IMR-90 (cell line): ENCODE data around the gene PM20D1. TPM values are rescaled to one million over a fixed set of nuclear protein-coding genes. Genes with fewer than 3 reads are reported as not detected.

ENCODE experiments used
- ATAC-seq: fragments of 200-7000 bp; cut with Tn5 transposase; 2 replicates; pipeline ENCODE4 v1.9.1; 2020; ENCODE audit warnings: low read depth, mild to moderate bottlenecking, moderate library complexity
- BruUV-seq: library from RNA; stranded (reverse); fragments of 400-500 nt; replicated peaks from 2 replicates; lab custom pipeline; 2021; lab: Mats Ljungman, UMichigan
- CTCF ChIA-PET: fragments of 300-600 bp; formaldehyde crosslinking; extraction: SDS; loops from one replicate; lab custom pipeline; 2021; ENCODE audit warnings: antibody characterized with exemption; lab: Yijun Ruan, JAX
- POLR2A ChIA-PET: fragments of 300-600 bp; sonication (Branson Sonifier 250); formaldehyde crosslinking; loops from one replicate; lab custom pipeline; 2022; ENCODE audit warnings: antibody characterized with exemption; ENCODE audit not compliant: unreplicated experiment; lab: Charles Lee
- DNase-seq: peaks from one replicate; pipeline ENCODE4 v3.0.0; 2013
- H2AFZ ChIP-seq: replicated peaks from 2 replicates; pipeline ENCODE3; 2013; ENCODE audit warnings: low read length, mild to moderate bottlenecking; ENCODE audit not compliant: poor library complexity
- H2AK5ac ChIP-seq: 2 replicates; pipeline ENCODE4 v1.6.1; 2013; ENCODE audit warnings: low read depth, low read length, inconsistent platforms
- H2AK9ac ChIP-seq: replicated peaks from 2 replicates; pipeline ENCODE3; 2013; ENCODE audit warnings: mild to moderate bottlenecking, low read depth, low read length, moderate library complexity; ENCODE audit not compliant: poor library complexity
- H2BK120ac ChIP-seq: 2 replicates; pipeline ENCODE4 v1.6.1; 2013; ENCODE audit warnings: low read depth, low read length, inconsistent platforms
- H2BK15ac ChIP-seq: 3 replicates; pipeline ENCODE4 v1.6.1; 2013; ENCODE audit warnings: low read depth, low read length, inconsistent platforms
- H2BK20ac ChIP-seq: 2 replicates; pipeline ENCODE4 v1.6.1; 2013; ENCODE audit warnings: low read depth, mild to moderate bottlenecking, inconsistent platforms, low read length, moderate library complexity
- H2BK5ac ChIP-seq: 2 replicates; pipeline ENCODE4 v1.6.1; 2013; ENCODE audit warnings: mild to moderate bottlenecking, low read depth, low read length, inconsistent platforms; ENCODE audit not compliant: poor library complexity, severe bottlenecking
- H3K14ac ChIP-seq: replicated peaks from 2 replicates; pipeline ENCODE4 v1.6.1; 2013; ENCODE audit warnings: low read depth, low read length, inconsistent platforms
- H3K18ac ChIP-seq: 2 replicates; pipeline ENCODE4 v1.6.1; 2013; ENCODE audit warnings: low read depth, low read length, control low read depth
- H3K23ac ChIP-seq: 2 replicates; pipeline ENCODE4 v1.6.1; 2013; ENCODE audit warnings: low read depth, low read length, inconsistent platforms
- H3K27ac ChIP-seq: 2 replicates; pipeline ENCODE4 v1.5.1; 2013; ENCODE audit warnings: mild to moderate bottlenecking, control low read depth, low read length; ENCODE audit not compliant: insufficient read depth
- H3K27me3 ChIP-seq: 2 replicates; pipeline ENCODE4 v1.6.1; 2013; ENCODE audit warnings: low read length; ENCODE audit not compliant: control insufficient read depth, insufficient read depth
- H3K36me3 ChIP-seq: 2 replicates; pipeline ENCODE4 v1.6.1; 2013; ENCODE audit warnings: low read length, mixed read lengths; ENCODE audit not compliant: control insufficient read depth, insufficient read depth
- H3K4ac ChIP-seq: 2 replicates; pipeline ENCODE4 v1.6.1; 2013; ENCODE audit warnings: low read depth, low read length, inconsistent platforms
- H3K4me1 ChIP-seq: 2 replicates; pipeline ENCODE4 v1.6.1; 2013; ENCODE audit warnings: low read length, mixed read lengths; ENCODE audit not compliant: control insufficient read depth, insufficient read depth
- H3K4me2 ChIP-seq: 2 replicates; pipeline ENCODE4 v1.6.1; 2013; ENCODE audit warnings: low read depth, mild to moderate bottlenecking, control low read depth, low read length, moderate library complexity
- H3K4me3 ChIP-seq: 2 replicates; pipeline ENCODE4 v1.5.1; 2013; ENCODE audit warnings: low read depth, mild to moderate bottlenecking, control low read depth, low read length, moderate library complexity; ENCODE audit not compliant: insufficient read depth
- H3K56ac ChIP-seq: 2 replicates; pipeline ENCODE4 v1.6.1; 2013; ENCODE audit warnings: low read length, inconsistent platforms; ENCODE audit not compliant: insufficient read depth; ENCODE audit errors: extremely low read depth
- H3K79me1 ChIP-seq, 2 experiments: 2 replicates each; pipeline ENCODE4 v1.6.1; 2013; ENCODE audit warnings: low read length in 2 of 2, inconsistent platforms in 1 of 2, low read depth in 1 of 2
- H3K9ac ChIP-seq: 2 replicates; pipeline ENCODE4 v1.6.1; 2013; ENCODE audit warnings: low read depth, low read length, control low read depth
- H3K9me1 ChIP-seq: 2 replicates; pipeline ENCODE4 v1.6.1; 2013; ENCODE audit warnings: low read length, inconsistent platforms; ENCODE audit not compliant: insufficient read depth
- H3K9me3 ChIP-seq: 2 replicates; pipeline ENCODE4 v1.6.1; 2013; ENCODE audit warnings: low read length; ENCODE audit not compliant: control insufficient read depth, insufficient read depth
- H4K20me1 ChIP-seq: 2 replicates; pipeline ENCODE4 v1.6.1; 2013; ENCODE audit warnings: low read length, inconsistent platforms; ENCODE audit not compliant: insufficient read depth
- H4K5ac ChIP-seq: 2 replicates; pipeline ENCODE4 v1.6.1; 2013; ENCODE audit warnings: mild to moderate bottlenecking, low read depth, low read length, control low read depth
- H4K8ac ChIP-seq, 2 experiments: 2 replicates each; pipeline ENCODE4 v1.6.1; 2013; ENCODE audit warnings: low read depth in 2 of 2, low read length in 2 of 2, control low read depth in 1 of 2, inconsistent platforms in 1 of 2
- H4K91ac ChIP-seq: 2 replicates; pipeline ENCODE4 v1.6.1; 2013; ENCODE audit warnings: low read depth, low read length, inconsistent platforms; ENCODE audit not compliant: insufficient read depth
- FOS ChIP-seq: fragments of 150-350 bp; IDR thresholded peaks from 2 replicates; pipeline ENCODE4 v1.6.1; 2016; ENCODE audit warnings: low read depth, low read length
- MAFK ChIP-seq: IDR thresholded peaks from 2 replicates; pipeline ENCODE4 v1.6.1; 2012; ENCODE audit warnings: low read depth, low read length, improper control_type of control experiment
- WGBS, 2 experiments: methylation state at CpG; one replicate each; pipeline versions ENCODE4 v1.1.5 to v1.1.7; 2013; ENCODE audit warnings: missing lambda C conversion rate in 2 of 2; ENCODE audit not compliant: insufficient read length in 1 of 2; ENCODE audit errors: extremely low coverage in 2 of 2; 5-methylcytosine and 5-hydroxymethylcytosine counted together
- dilution Hi-C: fragments of 300-500 bp; cut with HindIII; formaldehyde crosslinking; loops from one replicate; pipeline ENCODE4 v1.14.3; 2018; ENCODE audit warnings: low sequenced_read_pairs; ENCODE audit not compliant: unreplicated experiment
- in situ Hi-C: fragments of 300-500 bp; cut with MboI; formaldehyde crosslinking; loops from 3 replicates; pipeline ENCODE4 v1.14.3; 2019; ENCODE audit warnings: low sequenced_read_pairs, inconsistent platforms, mixed read lengths
- intact Hi-C: fragments of 100-400 bp; cut with micrococcal nuclease; formaldehyde crosslinking; loops from 2 replicates; pipeline ENCODE4 v1.10.0; 2022
- polyA plus RNA-seq, 3 experiments: library from polyadenylated mRNA; depleted of rRNA; stranded (reverse); fragments of >200 nt; gene quantifications; 2 replicates each; pipeline ENCODE4 v1.2.3, GENCODE V29; 2012; ENCODE audit warnings: low replicate concordance in 1 of 3
- total RNA-seq: library from RNA; depleted of rRNA; stranded (reverse); fragments of >200 nt; gene quantifications from 2 replicates; pipeline ENCODE4 v1.2.3, GENCODE V29; 2012

PM20D1 gene
- total and polyA plus RNA-seq, 2 of the 4 experiments (the other 2 are of a cell fraction): not detected

- no peak overlapping the region for H3K23ac ChIP-seq
- in situ Hi-C loops (loop anchor here (10.0 kb wide), 1 partner anchor 308 kb away; no protein-coding TSS in a partner anchor), intact Hi-C loops (no loop called here), dilution Hi-C loops (no loop called here)
- WGBS, 2 experiments: no CpG with 5 or more reads among the region's 2 CpGs
- peak; percentile 71 for TF ChIP-seq MAFK
- TF ChIP-seq FOS: no peak
- peaks cover 59% of the 10 kb centered on the region for H3K36me3 ChIP-seq
- no peak overlapping the region for H4K5ac ChIP-seq
- no TSS peak for BruUV-seq
- H3K9ac ChIP-seq: no peak overlapping the region
- H3K27ac ChIP-seq: no peak overlapping the region
- ChIA-PET POLR2A (no interaction called here), CTCF (no interaction called here)
- H3K4me2 ChIP-seq: no peak overlapping the region
- no peak overlapping the region for H2AK5ac ChIP-seq
- H2AFZ ChIP-seq: no peak overlapping the region
- H2AK9ac ChIP-seq: peak overlapping the region; percentile 74
- H2BK15ac ChIP-seq: no peak overlapping the region
- no peaks in the 10 kb centered on the region for H3K4me1 ChIP-seq
- H3K9me3 ChIP-seq: no peaks in the 10 kb centered on the region
- no peak for ATAC-seq
- H4K8ac ChIP-seq: no peak overlapping the region
- no peak overlapping the region for H3K4ac ChIP-seq
- no peaks in the 10 kb centered on the region for H3K79me1 ChIP-seq
- H4K20me1 ChIP-seq: no peaks in the 10 kb centered on the region
- no peak overlapping the region for H2BK20ac ChIP-seq
- H3K56ac ChIP-seq: no peak overlapping the region
- no peaks in the 10 kb centered on the region for H3K27me3 ChIP-seq
- no peak overlapping the region for H3K4me3 ChIP-seq
- no peak overlapping the region for H3K14ac ChIP-seq
- H3K9me1 ChIP-seq: no peaks in the 10 kb centered on the region
- no peak overlapping the region for H3K18ac ChIP-seq
- no peak overlapping the region for H2BK5ac ChIP-seq
- H2BK120ac ChIP-seq: no peak overlapping the region
- no peak overlapping the region for H4K91ac ChIP-seq
- DNase-seq: no peak
Measured at GRCh38 chr1:205797168-205797567, 52.8 kb downstream of the PM20D1 start.
